Skeletal muscle cell (primary cell): ENCODE data around the gene FKBP2.

Experiments used
- DNase-seq: peaks from one replicate; pipeline ENCODE4 v3.0.0-alpha.2; 2010; ENCODE audit warnings: low read depth
- H3K4me3 ChIP-seq: 2 replicates; pipeline ENCODE4 v1.5.1; 2011; ENCODE audit warnings: low read depth, mild to moderate bottlenecking, control low read depth, low read length, moderate library complexity

The FKBP2 gene

DNA sequence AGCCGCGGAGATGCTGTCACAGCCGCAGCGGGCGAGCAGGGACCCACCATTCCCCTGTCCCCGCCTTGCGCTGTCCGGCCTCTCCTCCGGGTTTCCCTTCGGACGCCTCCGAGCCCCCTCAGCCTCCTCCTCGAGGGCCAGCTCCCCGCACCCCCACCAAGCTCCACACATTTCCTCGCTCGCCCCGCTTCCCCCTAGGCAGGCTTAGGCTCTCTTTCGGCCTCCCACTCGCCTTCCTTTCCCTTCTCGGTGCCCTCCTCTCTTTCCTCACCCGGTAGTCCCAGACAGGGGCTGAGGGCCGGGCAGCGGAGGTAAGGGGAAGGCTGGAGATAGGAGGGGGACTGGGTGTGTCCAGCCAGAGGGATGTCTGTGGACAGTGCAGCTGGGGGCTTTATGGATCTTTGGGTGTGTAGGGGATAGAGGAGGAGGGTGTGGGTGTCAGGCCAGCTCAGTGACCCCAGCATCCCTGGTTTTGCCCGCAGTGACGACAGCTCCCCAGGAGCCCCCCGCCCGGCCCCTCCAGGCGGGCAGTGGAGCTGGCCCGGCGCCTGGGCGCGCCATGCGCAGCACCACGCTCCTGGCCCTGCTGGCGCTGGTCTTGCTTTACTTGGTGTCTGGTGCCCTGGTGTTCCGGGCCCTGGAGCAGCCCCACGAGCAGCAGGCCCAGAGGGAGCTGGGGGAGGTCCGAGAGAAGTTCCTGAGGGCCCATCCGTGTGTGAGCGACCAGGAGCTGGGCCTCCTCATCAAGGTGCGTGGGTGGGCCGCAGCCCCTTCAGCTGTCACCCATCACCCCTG, 51.8 kb downstream of the FKBP2 start:
- H3K4me3 ChIP-seq = peak overlapping the region; percentile 38

More for the DNA sequence above, 51.8 kb downstream of the FKBP2 start:
- DNase-seq = no peak
